Mesendoderm (in vitro differentiated cells): ENCODE measurements around the gene CSTPP1. TPM values are rescaled to one million over a fixed set of nuclear protein-coding genes. Genes with fewer than 3 reads are reported as not detected.

ENCODE experiments used
- DNase-seq: peaks from one replicate; pipeline ENCODE4 v3.0.0; 2013
- H2AK5ac ChIP-seq: 2 replicates; pipeline ENCODE4 v1.6.1; 2013; ENCODE audit warnings: low read length, inconsistent platforms
- H2BK120ac ChIP-seq: 2 replicates; pipeline ENCODE4 v1.6.1; 2013; ENCODE audit warnings: low read depth, mild to moderate bottlenecking, low read length, moderate library complexity, mixed read lengths
- H2BK15ac ChIP-seq: replicated peaks from 2 replicates; pipeline ENCODE4 v1.6.1; 2013; ENCODE audit warnings: low read depth, mild to moderate bottlenecking, moderate library complexity
- H2BK5ac ChIP-seq: 2 replicates; pipeline ENCODE4 v1.6.1; 2013; ENCODE audit warnings: low read length, inconsistent platforms
- H3K18ac ChIP-seq: 2 replicates; pipeline ENCODE4 v1.6.1; 2013; ENCODE audit warnings: mild to moderate bottlenecking, low read length, mixed read lengths
- H3K23ac ChIP-seq: one replicate; pipeline ENCODE4 v1.6.1; 2013; ENCODE audit warnings: low read length
- H3K27ac ChIP-seq: 2 replicates; pipeline ENCODE4 v1.5.1; 2013; ENCODE audit warnings: low read depth, mild to moderate bottlenecking, inconsistent platforms, low read length, moderate library complexity
- H3K27me3 ChIP-seq: 2 replicates; pipeline ENCODE4 v1.6.1; 2013; ENCODE audit warnings: low read length, control low read depth, mild to moderate bottlenecking, inconsistent platforms; ENCODE audit not compliant: insufficient read depth, poor library complexity
- H3K36me3 ChIP-seq: 2 replicates; pipeline ENCODE4 v1.6.1; 2013; ENCODE audit warnings: low read length, inconsistent platforms; ENCODE audit not compliant: control insufficient read depth, insufficient read depth
- H3K4ac ChIP-seq: one replicate; pipeline ENCODE4 v1.6.1; 2013; ENCODE audit warnings: low read depth, mild to moderate bottlenecking, low read length, moderate library complexity
- H3K4me1 ChIP-seq: 2 replicates; pipeline ENCODE4 v1.6.1; 2013; ENCODE audit warnings: low read depth, low read length, inconsistent platforms; ENCODE audit not compliant: control insufficient read depth
- H3K4me2 ChIP-seq: 2 replicates; pipeline ENCODE4 v1.6.1; 2013; ENCODE audit warnings: low read length
- H3K4me3 ChIP-seq: 2 replicates; pipeline ENCODE4 v1.5.1; 2013; ENCODE audit warnings: mild to moderate bottlenecking, low read length
- H3K56ac ChIP-seq: one replicate; pipeline ENCODE4 v1.6.1; 2013; ENCODE audit warnings: low read length
- H3K79me1 ChIP-seq: 2 replicates; pipeline ENCODE4 v1.6.1; 2013; ENCODE audit warnings: low read length, inconsistent platforms
- H3K79me2 ChIP-seq: 2 replicates; pipeline ENCODE4 v1.6.1; 2013; ENCODE audit warnings: mild to moderate bottlenecking, low read length; ENCODE audit not compliant: control insufficient read depth, insufficient read depth
- H3K9ac ChIP-seq: 2 replicates; pipeline ENCODE4 v1.6.1; 2013; ENCODE audit warnings: low read length, inconsistent platforms
- H4K5ac ChIP-seq: one replicate; pipeline ENCODE4 v1.6.1; 2013; ENCODE audit warnings: low read length
- H4K8ac ChIP-seq: one replicate; pipeline ENCODE4 v1.6.1; 2013; ENCODE audit warnings: low read depth, mild to moderate bottlenecking, control low read depth, low read length, moderate library complexity
- WGBS: extraction: QIAGEN DNeasy Blood & Tissue Kit; methylation state at CpG from one replicate; pipeline ENCODE4 v1.1.7; 2013; ENCODE audit warnings: low lambda C conversion rate, missing lambda C conversion rate; ENCODE audit not compliant: insufficient coverage; ENCODE audit errors: extremely low coverage; 5-methylcytosine and 5-hydroxymethylcytosine counted together
- polyA plus RNA-seq, 2 experiments: library from polyadenylated mRNA; stranded (reverse); fragments of 200-250 nt; gene quantifications; one replicate each; pipeline ENCODE4 v1.2.3, GENCODE V29; 2013

Gene CSTPP1, protein sequence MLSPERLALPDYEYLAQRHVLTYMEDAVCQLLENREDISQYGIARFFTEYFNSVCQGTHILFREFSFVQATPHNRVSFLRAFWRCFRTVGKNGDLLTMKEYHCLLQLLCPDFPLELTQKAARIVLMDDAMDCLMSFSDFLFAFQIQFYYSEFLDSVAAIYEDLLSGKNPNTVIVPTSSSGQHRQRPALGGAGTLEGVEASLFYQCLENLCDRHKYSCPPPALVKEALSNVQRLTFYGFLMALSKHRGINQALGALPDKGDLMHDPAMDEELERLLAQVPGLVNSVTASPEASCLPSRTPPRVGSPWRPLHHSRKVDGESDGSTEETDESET
- polyA plus RNA-seq (2013, experiment 1 of 2): 15.5 TPM
- polyA plus RNA-seq (2013, experiment 2 of 2): 16.1 TPM

DNA sequence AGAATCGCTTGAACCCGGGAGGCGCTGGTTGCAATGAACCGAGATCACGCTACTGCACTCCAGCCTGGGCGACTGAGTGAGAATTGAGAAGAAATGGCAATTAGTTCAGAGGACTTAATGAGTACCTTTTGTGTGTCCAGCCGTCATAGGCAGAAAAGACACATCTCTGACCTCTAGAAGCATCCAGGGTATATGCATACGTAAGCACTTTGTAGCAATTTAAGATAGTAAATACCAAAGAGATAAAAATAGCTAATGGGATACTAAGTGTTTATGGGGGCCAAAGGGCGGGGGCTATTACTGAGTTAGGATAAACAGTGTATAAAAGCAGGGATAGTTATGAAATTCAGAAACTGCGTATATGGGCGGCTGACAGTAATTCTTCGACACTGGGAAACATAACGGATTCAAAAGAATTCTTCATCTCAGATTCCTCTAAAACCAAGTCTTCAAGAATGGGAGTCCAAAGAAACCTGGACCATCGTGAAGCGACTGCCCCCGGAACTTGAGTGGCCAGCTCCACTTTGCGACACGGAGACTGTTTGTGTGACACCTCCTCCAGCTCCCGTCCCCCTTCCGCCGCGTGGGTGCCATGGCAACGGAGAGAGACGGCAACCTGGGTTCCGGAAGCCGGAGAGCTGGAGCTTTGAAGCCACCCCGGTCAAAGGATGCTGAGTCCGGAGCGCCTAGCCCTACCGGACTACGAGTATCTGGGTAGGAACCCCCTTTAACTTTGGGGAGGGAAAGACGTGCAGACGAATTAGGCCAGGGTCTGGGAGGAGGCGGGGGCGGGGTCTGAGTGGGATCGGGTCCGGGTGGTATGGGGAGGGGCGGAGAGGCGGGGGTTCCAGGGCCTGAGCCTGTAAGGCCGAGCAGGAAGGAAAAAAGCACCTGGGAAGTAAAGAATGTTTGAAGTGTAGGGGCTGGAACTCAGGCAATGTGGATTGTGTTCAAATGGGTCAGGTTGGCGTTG, at the start of gene CSTPP1:
CSTPP1 (plus strand) TSS at position 624 of the 973 bp plus-strand sequence; CDS start at position 669, 45 bp downstream.
- H3K23ac ChIP-seq: no peak within 1 kb of the TSS
- no peaks in the 10 kb centered on the region for H3K27me3 ChIP-seq
- no peak within 1 kb of the TSS for H2BK15ac ChIP-seq
- no CpG with 5 or more reads among the region's 41 CpGs for WGBS
- H3K36me3 ChIP-seq: no peaks in the 10 kb centered on the region
- H3K4me3 ChIP-seq: peak within 1 kb of the TSS; percentile 80
- peak within 1 kb of the TSS; percentile 49 for H3K27ac ChIP-seq
- H4K8ac ChIP-seq: peak within 1 kb of the TSS; percentile 89
- DNase-seq: peak; percentile 97
- peak within 1 kb of the TSS; percentile 84 for H3K4me2 ChIP-seq
- H3K79me1 ChIP-seq: no peaks in the 10 kb centered on the region
- peak within 1 kb of the TSS; percentile 2 for H4K5ac ChIP-seq
- H3K56ac ChIP-seq: peak within 1 kb of the TSS; percentile 84
- no peak within 1 kb of the TSS for H3K4ac ChIP-seq
- peak within 1 kb of the TSS; percentile 81 for H3K9ac ChIP-seq
- no peak within 1 kb of the TSS for H2AK5ac ChIP-seq
- H3K18ac ChIP-seq: no peak within 1 kb of the TSS
- peak within 1 kb of the TSS; percentile 45 for H2BK120ac ChIP-seq
- H3K4me1 ChIP-seq: no peaks in the 10 kb centered on the region
- H2BK5ac ChIP-seq: no peak within 1 kb of the TSS
- no peaks in the 10 kb centered on the region for H3K79me2 ChIP-seq

DNA sequence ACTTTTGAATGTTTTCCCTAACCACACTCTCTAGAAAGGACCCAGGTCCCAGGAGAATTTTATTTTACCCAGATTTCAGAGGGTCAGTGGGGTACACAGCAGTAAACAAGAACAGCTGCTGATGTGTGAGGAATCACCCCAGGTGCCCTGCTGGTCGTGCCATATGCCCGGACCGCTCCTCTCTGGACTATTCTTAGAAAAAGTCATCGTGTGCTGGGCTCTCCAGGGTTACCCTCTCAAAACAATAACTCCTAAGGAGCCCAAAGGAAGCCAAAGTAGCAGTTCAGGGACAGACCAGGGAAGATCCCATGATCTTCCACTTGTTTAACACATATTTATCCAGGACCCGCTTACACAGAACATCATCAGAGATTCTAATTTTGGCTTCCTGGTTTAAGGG, 47.9 kb upstream of the CSTPP1 start:
- no peaks in the 10 kb centered on the region for H3K27me3 ChIP-seq
- H3K56ac ChIP-seq: no peak overlapping the region
- no peak overlapping the region for H3K4ac ChIP-seq
- H2BK5ac ChIP-seq: no peak overlapping the region
- no peak overlapping the region for H4K5ac ChIP-seq
- H4K8ac ChIP-seq: no peak overlapping the region
- H2BK120ac ChIP-seq: no peak overlapping the region
- H3K79me1 ChIP-seq: no peaks in the 10 kb centered on the region
- no peak overlapping the region for H3K18ac ChIP-seq
- H3K27ac ChIP-seq: no peak overlapping the region
- no peaks in the 10 kb centered on the region for H3K79me2 ChIP-seq
- H3K4me1 ChIP-seq: no peaks in the 10 kb centered on the region
- H3K23ac ChIP-seq: no peak overlapping the region
- no CpG with 5 or more reads among the region's 5 CpGs for WGBS
- no peak overlapping the region for H2BK15ac ChIP-seq
- no peak overlapping the region for H2AK5ac ChIP-seq
- no peak for DNase-seq
- no peak overlapping the region for H3K4me3 ChIP-seq
- H3K36me3 ChIP-seq: peaks cover 31% of the 10 kb centered on the region
- no peak overlapping the region for H3K9ac ChIP-seq
- H3K4me2 ChIP-seq: no peak overlapping the region

DNA sequence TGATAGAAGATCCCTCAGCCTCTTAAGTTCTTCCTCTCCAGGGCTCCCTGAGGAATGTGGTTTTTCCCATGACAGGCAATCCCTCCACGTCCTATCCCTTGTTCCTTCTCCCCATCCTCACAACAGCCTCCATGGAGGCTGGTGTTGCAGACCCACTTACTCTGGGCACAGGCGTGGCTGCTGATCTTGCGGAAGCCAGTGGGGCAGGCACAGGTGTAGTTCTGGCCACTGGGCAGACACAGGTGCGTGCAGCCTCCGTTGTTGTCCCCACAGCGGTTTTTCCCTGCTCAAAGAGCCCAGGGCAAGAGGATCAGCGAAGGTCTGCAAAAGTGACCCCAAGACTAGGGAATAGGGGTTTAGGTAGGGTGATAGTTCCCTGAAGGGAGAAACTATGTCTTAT, 47.3 kb upstream of the CSTPP1 start:
- H3K23ac ChIP-seq: no peak overlapping the region
- H3K18ac ChIP-seq: no peak overlapping the region
- no peak overlapping the region for H4K5ac ChIP-seq
- peaks cover 29% of the 10 kb centered on the region for H3K36me3 ChIP-seq
- H3K4me2 ChIP-seq: no peak overlapping the region
- H3K56ac ChIP-seq: no peak overlapping the region
- H3K4me1 ChIP-seq: no peaks in the 10 kb centered on the region
- H2BK5ac ChIP-seq: no peak overlapping the region
- no peaks in the 10 kb centered on the region for H3K79me2 ChIP-seq
- H3K4ac ChIP-seq: no peak overlapping the region
- no peak for DNase-seq
- no peaks in the 10 kb centered on the region for H3K79me1 ChIP-seq
- no peak overlapping the region for H3K27ac ChIP-seq
- H4K8ac ChIP-seq: no peak overlapping the region
- no peak overlapping the region for H3K4me3 ChIP-seq
- no CpG with 5 or more reads among the region's 7 CpGs for WGBS
- no peak overlapping the region for H2AK5ac ChIP-seq
- H2BK15ac ChIP-seq: no peak overlapping the region
- H2BK120ac ChIP-seq: no peak overlapping the region
- no peaks in the 10 kb centered on the region for H3K27me3 ChIP-seq
- no peak overlapping the region for H3K9ac ChIP-seq

DNA sequence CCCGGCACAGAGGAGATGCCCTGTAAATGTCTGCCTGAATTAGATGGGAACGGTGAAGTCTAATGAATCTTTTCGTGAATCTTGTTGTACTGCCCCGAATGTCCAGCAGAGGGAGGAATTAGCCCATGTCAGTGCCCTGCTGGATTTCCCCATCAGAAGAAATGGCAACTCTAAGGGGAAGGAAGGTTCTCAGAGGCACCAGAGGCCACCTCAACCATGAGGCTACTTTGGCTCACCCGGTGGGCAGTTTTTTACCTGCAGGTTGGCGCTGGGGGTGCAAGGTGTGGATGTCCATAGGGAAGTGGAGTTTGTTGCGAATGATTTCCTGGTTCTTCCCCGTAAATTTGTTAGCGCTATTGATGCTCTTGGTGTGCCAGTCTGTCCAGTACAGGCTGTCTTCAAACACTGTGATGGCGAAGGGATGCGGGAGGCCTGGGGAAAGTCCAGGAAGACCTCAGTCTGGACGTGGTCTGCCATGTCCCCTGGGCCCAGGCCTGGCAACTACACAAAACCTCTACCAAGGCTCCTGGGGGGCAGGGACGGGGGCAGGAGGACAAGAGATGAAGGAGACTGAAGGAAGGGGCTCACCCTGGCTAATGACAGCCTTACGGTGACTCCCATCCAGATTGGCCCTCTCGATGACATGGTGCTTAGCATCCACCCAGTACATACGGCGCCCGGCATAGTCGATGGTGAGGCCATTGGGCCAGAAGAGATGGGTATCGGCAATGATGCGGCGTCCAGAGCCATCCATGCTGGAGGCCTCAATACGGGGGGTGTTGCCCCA, 46.7 kb upstream of the CSTPP1 start:
- Histone ChIP-seq H4K5ac (no peak overlapping the region), H3K36me3 (peaks cover 29% of the 10 kb centered on the region), H2BK120ac (no peak overlapping the region), H3K23ac (no peak overlapping the region), H3K4me2 (no peak overlapping the region), H3K27me3 (no peaks in the 10 kb centered on the region), H3K56ac (peak overlapping the region; percentile 2), H3K4me3 (no peak overlapping the region), H3K4me1 (no peaks in the 10 kb centered on the region), H3K79me2 (no peaks in the 10 kb centered on the region), H3K27ac (no peak overlapping the region), H3K18ac (no peak overlapping the region), H4K8ac (no peak overlapping the region), H2AK5ac (no peak overlapping the region), H3K9ac (no peak overlapping the region), H3K79me1 (no peaks in the 10 kb centered on the region), H2BK15ac (no peak overlapping the region), H3K4ac (no peak overlapping the region), H2BK5ac (no peak overlapping the region)
- WGBS: no CpG with 5 or more reads among the region's 23 CpGs
- DNase-seq: peak; percentile 85

DNA sequence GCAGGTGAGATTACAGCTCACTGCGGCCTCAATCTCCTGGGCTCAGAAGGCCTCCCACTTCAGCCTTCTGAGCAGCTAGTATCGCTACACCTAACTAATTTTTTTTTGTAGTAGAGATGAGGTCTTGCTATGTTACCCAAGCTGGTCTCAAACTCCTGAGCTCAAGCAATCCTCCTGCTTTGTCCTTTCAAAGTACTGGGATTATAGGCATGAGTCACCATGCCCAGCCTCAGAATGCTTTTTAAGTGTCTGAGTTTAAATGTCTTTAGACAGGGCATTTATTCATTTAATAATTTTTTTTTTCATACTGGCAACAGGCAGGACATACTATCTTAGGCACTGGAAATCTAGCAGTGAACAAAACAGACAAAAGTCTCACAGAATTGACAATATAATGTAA, 45.9 kb upstream of the CSTPP1 start:
- peaks cover 28% of the 10 kb centered on the region for H3K36me3 ChIP-seq
- H3K56ac ChIP-seq: no peak overlapping the region
- DNase-seq: no peak
- H3K4ac ChIP-seq: no peak overlapping the region
- no peak overlapping the region for H3K4me2 ChIP-seq
- H3K23ac ChIP-seq: no peak overlapping the region
- H3K4me3 ChIP-seq: no peak overlapping the region
- H3K79me2 ChIP-seq: no peaks in the 10 kb centered on the region
- H3K9ac ChIP-seq: no peak overlapping the region
- no peaks in the 10 kb centered on the region for H3K27me3 ChIP-seq
- H2AK5ac ChIP-seq: no peak overlapping the region
- no peak overlapping the region for H2BK120ac ChIP-seq
- H4K5ac ChIP-seq: no peak overlapping the region
- no peak overlapping the region for H2BK5ac ChIP-seq
- H4K8ac ChIP-seq: no peak overlapping the region
- no peak overlapping the region for H3K27ac ChIP-seq
- H3K4me1 ChIP-seq: no peaks in the 10 kb centered on the region
- no peaks in the 10 kb centered on the region for H3K79me1 ChIP-seq
- no peak overlapping the region for H3K18ac ChIP-seq
- no peak overlapping the region for H2BK15ac ChIP-seq
- no CpG with 5 or more reads among the region's 2 CpGs for WGBS
